Measurements from ENCODE around the gene RHD.
"Not testable (repeated sequence)": the region's sequence is repeated elsewhere in the genome, so short reads cannot be mapped to it uniquely, and the experiment has no call there.

RHD gene

DNA sequence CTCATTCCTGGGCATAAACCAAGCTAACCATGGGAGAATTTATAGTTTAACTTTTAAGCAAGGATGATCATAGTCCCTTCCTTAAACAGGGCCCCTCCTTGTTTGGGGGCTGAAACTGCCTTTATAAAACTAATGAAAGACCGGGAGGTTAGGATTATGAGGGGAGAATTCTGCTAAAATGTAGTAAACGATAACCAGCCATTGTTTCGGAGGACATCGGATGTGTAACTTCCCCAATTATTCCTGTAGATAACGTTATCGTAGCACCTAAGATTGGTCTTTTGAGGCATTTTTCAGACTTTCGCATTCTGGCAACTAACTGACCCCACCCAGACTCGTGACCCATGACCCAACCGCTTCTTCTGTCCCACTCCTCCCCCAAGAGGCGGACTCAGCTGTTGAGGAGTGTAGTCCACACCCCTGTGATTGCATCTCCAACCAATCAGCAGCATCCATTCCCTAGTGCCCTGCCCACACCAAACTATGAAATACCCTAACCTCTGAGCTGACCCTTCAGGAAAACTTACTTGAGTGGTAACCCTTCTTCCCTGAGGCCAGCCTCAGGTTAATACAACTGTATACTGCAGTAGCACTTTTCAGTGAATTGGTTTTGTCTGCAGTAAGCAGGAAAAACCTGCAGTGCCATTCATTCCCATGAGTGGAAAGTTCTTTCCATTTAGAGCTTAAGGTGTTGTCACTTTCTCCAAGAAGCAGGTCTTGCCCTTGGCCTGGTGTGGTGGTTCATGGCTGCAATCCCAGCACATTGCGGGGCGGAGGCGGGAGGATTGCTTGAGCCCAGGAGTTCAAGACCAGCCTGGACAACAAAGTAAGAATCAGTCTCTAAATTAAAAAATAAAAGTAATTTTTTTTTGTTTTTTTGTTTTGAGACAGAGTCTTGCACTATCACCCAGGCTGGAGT lies 39.2 kb upstream of the RHD start:
- Histone ChIP-seq H3K27ac (ENCODE audit: low read length, poor library complexity, severe bottlenecking) (peak overlapping the region; percentile 84), H3K23ac (ENCODE audit: low read length in 2 of 2) (no peak overlapping the region), H3K9ac (ENCODE audit: low read length) (peak overlapping the region; percentile 99), H3K27me3 (ENCODE audit: control insufficient read depth in 1 of 2, insufficient read depth in 1 of 2, low read length in 2 of 2) (no peaks in the 10 kb centered on the region), H3K4me1 (ENCODE audit: control insufficient read depth, insufficient read depth, low read depth, low read length) (peaks cover 7% of the 10 kb centered on the region), H3K4me2 (ENCODE audit: low read length, poor library complexity, severe bottlenecking) (peak overlapping the region; percentile 70), H3K79me1 (replicated peaks; ENCODE audit: low read length, poor library complexity, severe bottlenecking) (peaks cover 25% of the 10 kb centered on the region), H2BK15ac (ENCODE audit: low read depth, poor library complexity, severe bottlenecking) (no peak overlapping the region), H3K4ac (ENCODE audit: low read depth in 1 of 2, low read length in 2 of 2) (peak overlapping the region in 1 of 2 experiments; percentile 75), H4K8ac (ENCODE audit: low read length) (peak overlapping the region; percentile 66), H3K18ac (ENCODE audit: low read depth in 1 of 2, low read length in 2 of 2) (peak overlapping the region; percentile 85 to 94), H4K91ac (ENCODE audit: low read length) (peak overlapping the region; percentile 43), H3K14ac (ENCODE audit: low read length in 2 of 2) (no peak overlapping the region), H2BK12ac (ENCODE audit: low read length in 2 of 2) (no peak overlapping the region), H3K36me3 (ENCODE audit: control insufficient read depth in 1 of 2, insufficient read depth in 2 of 2, low read depth in 1 of 2, low read length in 2 of 2) (peaks cover 13 to 37% of the 10 kb centered on the region in 2 experiments), H2BK5ac (ENCODE audit: low read depth, low read length, poor library complexity, severe bottlenecking) (peak overlapping the region; percentile 66), H2BK120ac (ENCODE audit: low read depth, low read length) (peak overlapping the region; percentile 67), H2AK5ac (ENCODE audit: low read length, severe bottlenecking) (no peak overlapping the region), H3K4me3 (ENCODE audit: insufficient read depth in 1 of 2, low read depth in 1 of 2, low read length in 2 of 2) (peak overlapping the region; percentile 58 to 94), H3K9me3 (ENCODE audit: control insufficient read depth, low read length) (no peaks in the 10 kb centered on the region), H2AFZ (ENCODE audit: low read depth, low read length) (no peak overlapping the region)
- WGBS, result 23% methylated on average over 13 of the region's 13 CpGs
- peak; percentile 95 for DNase-seq

DNA sequence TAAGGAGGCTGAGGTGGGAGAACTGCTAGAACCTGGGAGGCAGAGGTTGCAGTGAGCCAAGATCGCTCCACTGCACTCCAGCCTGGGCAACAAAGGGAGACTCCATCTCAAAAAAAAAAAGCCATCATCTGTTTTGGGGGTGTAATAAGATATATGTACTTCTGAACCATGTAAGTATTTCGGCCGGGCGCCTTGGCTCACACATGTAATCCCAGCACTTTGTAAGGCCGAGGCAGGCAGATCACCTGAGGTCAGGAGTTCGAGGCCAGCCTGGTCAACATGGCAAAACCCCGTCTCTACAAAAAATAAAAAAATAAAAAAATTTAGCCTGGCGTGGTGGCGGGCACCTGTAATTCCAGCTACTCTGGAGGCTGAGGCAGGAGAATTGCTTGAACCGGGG lies 36.9 kb upstream of the RHD start:
- H3K23ac ChIP-seq (ENCODE audit: low read length in 2 of 2); H3K27me3 ChIP-seq (ENCODE audit: control insufficient read depth in 1 of 2, insufficient read depth in 1 of 2, low read length in 2 of 2); H3K9me3 ChIP-seq (ENCODE audit: control insufficient read depth, low read length); H2AK5ac ChIP-seq (ENCODE audit: low read length, severe bottlenecking); DNase-seq; H3K4me3 ChIP-seq (ENCODE audit: insufficient read depth in 1 of 2, low read depth in 1 of 2, low read length in 2 of 2); H2AFZ ChIP-seq (ENCODE audit: low read depth, low read length); H4K8ac ChIP-seq (ENCODE audit: low read length); H3K9ac ChIP-seq (ENCODE audit: low read length); H2BK15ac ChIP-seq (ENCODE audit: low read depth, poor library complexity, severe bottlenecking); H4K91ac ChIP-seq (ENCODE audit: low read length); H2BK5ac ChIP-seq (ENCODE audit: low read depth, low read length, poor library complexity, severe bottlenecking); H2BK120ac ChIP-seq (ENCODE audit: low read depth, low read length); H3K18ac ChIP-seq (ENCODE audit: low read depth in 1 of 2, low read length in 2 of 2); H3K14ac ChIP-seq (ENCODE audit: low read length in 2 of 2); H3K4ac ChIP-seq (ENCODE audit: low read depth in 1 of 2, low read length in 2 of 2); H2BK12ac ChIP-seq (ENCODE audit: low read length in 2 of 2); H3K27ac ChIP-seq (ENCODE audit: low read length, poor library complexity, severe bottlenecking); H3K4me2 ChIP-seq (ENCODE audit: low read length, poor library complexity, severe bottlenecking): not testable (repeated sequence)
- peaks cover 11% of the 10 kb centered on the region for H3K4me1 ChIP-seq (ENCODE audit: control insufficient read depth, insufficient read depth, low read depth, low read length)
- peaks cover 18% of the 10 kb centered on the region for H3K79me1 ChIP-seq (replicated peaks; ENCODE audit: low read length, poor library complexity, severe bottlenecking)
- 100% methylated on average over 5 of the region's 10 CpGs for WGBS
- peaks cover 3 to 16% of the 10 kb centered on the region in 2 experiments for H3K36me3 ChIP-seq (ENCODE audit: control insufficient read depth in 1 of 2, insufficient read depth in 2 of 2, low read depth in 1 of 2, low read length in 2 of 2)

DNA sequence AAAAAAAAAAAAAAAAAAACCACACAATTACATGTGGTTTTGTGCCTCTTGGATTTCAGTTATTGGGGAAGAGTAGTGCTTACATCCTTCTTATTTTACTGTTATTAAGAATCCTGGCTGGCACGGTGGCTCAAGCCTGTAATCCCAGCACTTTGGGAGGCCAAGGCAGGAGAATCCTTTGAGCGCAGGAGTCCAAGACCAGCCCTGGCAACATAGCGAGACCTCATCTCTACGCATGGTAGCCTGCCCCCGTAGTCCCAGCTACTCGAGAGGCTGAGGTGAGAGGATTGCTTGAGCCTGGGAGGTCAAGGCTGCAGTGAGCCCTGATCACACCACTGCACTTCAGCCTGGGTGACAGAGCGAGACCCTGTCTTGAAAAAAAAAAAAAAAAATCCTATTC lies 36.0 kb upstream of the RHD start:
- H3K4me2 ChIP-seq (ENCODE audit: low read length, poor library complexity, severe bottlenecking); H2BK120ac ChIP-seq (ENCODE audit: low read depth, low read length); H3K23ac ChIP-seq (ENCODE audit: low read length in 2 of 2); H3K4ac ChIP-seq (ENCODE audit: low read depth in 1 of 2, low read length in 2 of 2); H2AK5ac ChIP-seq (ENCODE audit: low read length, severe bottlenecking); H3K4me3 ChIP-seq (ENCODE audit: insufficient read depth in 1 of 2, low read depth in 1 of 2, low read length in 2 of 2); H3K18ac ChIP-seq (ENCODE audit: low read depth in 1 of 2, low read length in 2 of 2); H4K8ac ChIP-seq (ENCODE audit: low read length); H4K91ac ChIP-seq (ENCODE audit: low read length); H3K9ac ChIP-seq (ENCODE audit: low read length); H3K27ac ChIP-seq (ENCODE audit: low read length, poor library complexity, severe bottlenecking); H3K9me3 ChIP-seq (ENCODE audit: control insufficient read depth, low read length); H3K14ac ChIP-seq (ENCODE audit: low read length in 2 of 2); H2BK15ac ChIP-seq (ENCODE audit: low read depth, poor library complexity, severe bottlenecking); H2AFZ ChIP-seq (ENCODE audit: low read depth, low read length); H2BK12ac ChIP-seq (ENCODE audit: low read length in 2 of 2); H3K27me3 ChIP-seq (ENCODE audit: control insufficient read depth in 1 of 2, insufficient read depth in 1 of 2, low read length in 2 of 2); DNase-seq; H2BK5ac ChIP-seq (ENCODE audit: low read depth, low read length, poor library complexity, severe bottlenecking): not testable (repeated sequence)
- WGBS, result 98% methylated on average over 6 of the region's 7 CpGs
- Histone ChIP-seq H3K79me1 (replicated peaks; ENCODE audit: low read length, poor library complexity, severe bottlenecking) (peaks cover 13% of the 10 kb centered on the region), H3K36me3 (ENCODE audit: control insufficient read depth in 1 of 2, insufficient read depth in 2 of 2, low read depth in 1 of 2, low read length in 2 of 2) (peaks cover 3 to 17% of the 10 kb centered on the region in 2 experiments), H3K4me1 (ENCODE audit: control insufficient read depth, insufficient read depth, low read depth, low read length) (peaks cover 16% of the 10 kb centered on the region)

DNA sequence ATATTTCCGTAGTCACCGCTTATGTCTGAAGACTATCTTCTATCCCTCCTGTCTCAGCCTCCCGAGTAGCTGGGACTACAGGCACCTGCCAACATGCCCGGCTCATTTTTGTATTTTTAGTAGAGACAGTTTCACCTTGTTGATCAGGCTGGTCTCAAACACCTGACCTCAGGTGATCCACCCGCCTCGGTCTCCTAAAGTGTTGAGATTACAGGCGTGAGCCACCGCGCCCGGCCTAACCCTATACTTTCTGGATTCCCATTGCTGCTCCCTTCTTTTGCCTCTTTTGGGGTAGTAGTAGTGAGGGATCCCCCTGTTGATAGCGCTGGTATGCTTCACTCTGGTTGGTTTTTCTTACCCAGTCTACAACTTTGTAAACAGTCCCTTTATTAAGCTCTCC lies 34.3 kb upstream of the RHD start:
- H3K27me3 ChIP-seq (ENCODE audit: control insufficient read depth in 1 of 2, insufficient read depth in 1 of 2, low read length in 2 of 2), result no peaks in the 10 kb centered on the region
- no peak overlapping the region for H3K27ac ChIP-seq (ENCODE audit: low read length, poor library complexity, severe bottlenecking)
- no peak overlapping the region for H2AFZ ChIP-seq (ENCODE audit: low read depth, low read length)
- H3K4me3 ChIP-seq (ENCODE audit: insufficient read depth in 1 of 2, low read depth in 1 of 2, low read length in 2 of 2), result no peak overlapping the region
- no peak overlapping the region for H4K91ac ChIP-seq (ENCODE audit: low read length)
- H3K18ac ChIP-seq (ENCODE audit: low read depth in 1 of 2, low read length in 2 of 2), result no peak overlapping the region
- H3K4me1 ChIP-seq (ENCODE audit: control insufficient read depth, insufficient read depth, low read depth, low read length), result peaks cover 16% of the 10 kb centered on the region
- no peak overlapping the region for H4K8ac ChIP-seq (ENCODE audit: low read length)
- no peak overlapping the region for H3K14ac ChIP-seq (ENCODE audit: low read length in 2 of 2)
- H2AK5ac ChIP-seq (ENCODE audit: low read length, severe bottlenecking), result no peak overlapping the region
- no peak overlapping the region for H2BK12ac ChIP-seq (ENCODE audit: low read length in 2 of 2)
- peaks cover 7% of the 10 kb centered on the region for H3K79me1 ChIP-seq (replicated peaks; ENCODE audit: low read length, poor library complexity, severe bottlenecking)
- H3K4ac ChIP-seq (ENCODE audit: low read depth in 1 of 2, low read length in 2 of 2), result no peak overlapping the region
- no peak overlapping the region for H2BK15ac ChIP-seq (ENCODE audit: low read depth, poor library complexity, severe bottlenecking)
- no peak overlapping the region for H2BK5ac ChIP-seq (ENCODE audit: low read depth, low read length, poor library complexity, severe bottlenecking)
- no peak for DNase-seq
- no peaks in the 10 kb centered on the region for H3K9me3 ChIP-seq (ENCODE audit: control insufficient read depth, low read length)
- no peak overlapping the region for H3K4me2 ChIP-seq (ENCODE audit: low read length, poor library complexity, severe bottlenecking)
- H3K36me3 ChIP-seq (ENCODE audit: control insufficient read depth in 1 of 2, insufficient read depth in 2 of 2, low read depth in 1 of 2, low read length in 2 of 2), result peaks cover 11 to 32% of the 10 kb centered on the region in 2 experiments
- H3K23ac ChIP-seq (ENCODE audit: low read length in 2 of 2), result no peak overlapping the region
- H2BK120ac ChIP-seq (ENCODE audit: low read depth, low read length), result no peak overlapping the region
- no peak overlapping the region for H3K9ac ChIP-seq (ENCODE audit: low read length)
- 87% methylated on average over 8 of the region's 11 CpGs for WGBS
